Cardiac muscle cell (in vitro differentiated cells and primary cell): ENCODE results near the gene LRRC4C. TPM values are rescaled to one million over a fixed set of nuclear protein-coding genes. Genes with fewer than 3 reads are reported as not detected.
A peak's percentile ranks its signal among the peaks of the same experiment; 100 is the strongest.

Experiments
- DNase-seq, 2 donors: peaks; one replicate each; pipeline versions ENCODE4 v3.0.0 to v3.0.0-alpha.2; 2010 to 2017; ENCODE audit warnings: low read depth in 1 of 2, low spot score in 1 of 2
- H3K27ac ChIP-seq: fragments of 200-600 bp; sonication (generic); 2 replicates; pipeline ENCODE4 v1.5.1; 2016
- H3K27me3 ChIP-seq: fragments of 200-600 bp; sonication (generic); 2 replicates; pipeline ENCODE4 v1.6.0; 2016; ENCODE audit warnings: control low read depth
- H3K36me3 ChIP-seq: fragments of 200-600 bp; sonication (generic); 2 replicates; pipeline ENCODE4 v1.5.1; 2016; ENCODE audit warnings: control low read depth
- H3K4me1 ChIP-seq: fragments of 200-600 bp; sonication (generic); 2 replicates; pipeline ENCODE4 v1.8.1; 2017; ENCODE audit warnings: low read depth, mild to moderate bottlenecking, mixed run types
- H3K4me3 ChIP-seq: fragments of 200-600 bp; sonication (generic); 2 replicates; pipeline ENCODE4 v1.5.1; 2016; ENCODE audit warnings: mild to moderate bottlenecking
- H3K9me3 ChIP-seq: fragments of 200-600 bp; sonication (generic); 2 replicates; pipeline ENCODE4 v1.5.1; 2017; ENCODE audit warnings: low read depth, mild to moderate bottlenecking, control low read depth
- polyA plus RNA-seq: library from polyadenylated mRNA; unstranded; fragments of >200 nt; fragmentation: Nextera tagmentation; extraction: Ambion mirVana; gene quantifications from 2 replicates; pipeline ENCODE4 v1.2.1, GENCODE V29; 2016
- total RNA-seq: library from RNA; depleted of rRNA; stranded (reverse); fragments of >200 nt; gene quantifications from 2 replicates; pipeline ENCODE4 v1.2.3, GENCODE V29; 2016
- TF ChIP-seq, protein P1 (sequence below): IDR thresholded peaks from 2 replicates; pipeline ENCODE4 v1.5.1; 2012; ENCODE audit warnings: low read depth, mild to moderate bottlenecking, low read length

Gene LRRC4C
- total and polyA plus RNA-seq, 2 experiments from 2014 or later = 0.66 to 0.77 TPM

DNA sequence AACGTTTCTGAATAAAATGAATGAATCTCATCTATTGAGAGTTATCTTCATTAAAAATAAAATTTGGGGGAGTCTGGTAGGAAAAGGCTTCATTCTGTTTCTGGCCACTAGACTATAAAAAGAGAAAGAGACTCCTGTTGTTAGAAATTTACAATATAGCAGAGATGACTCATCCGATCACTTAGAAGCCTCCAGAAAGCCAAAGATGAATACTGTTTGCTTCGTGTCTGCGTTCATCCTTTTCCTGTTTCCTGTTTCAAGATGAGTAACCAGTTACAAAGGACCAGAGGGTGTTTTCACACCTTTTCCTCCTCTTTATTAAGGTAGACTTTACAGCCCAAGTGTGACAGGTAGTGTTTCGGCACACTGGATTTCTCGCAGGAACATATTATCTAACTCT, 1120.7 kb downstream of the LRRC4C start:
- H3K4me3 ChIP-seq = no peak overlapping the region
- no peaks in the 10 kb centered on the region for H3K27me3 ChIP-seq
- peak in 1 of 2 donors; percentile 21 for DNase-seq
- no peaks in the 10 kb centered on the region for H3K36me3 ChIP-seq
- no peaks in the 10 kb centered on the region for H3K4me1 ChIP-seq
- H3K9me3 ChIP-seq = no peaks in the 10 kb centered on the region
- TF ChIP-seq, protein P1, sequence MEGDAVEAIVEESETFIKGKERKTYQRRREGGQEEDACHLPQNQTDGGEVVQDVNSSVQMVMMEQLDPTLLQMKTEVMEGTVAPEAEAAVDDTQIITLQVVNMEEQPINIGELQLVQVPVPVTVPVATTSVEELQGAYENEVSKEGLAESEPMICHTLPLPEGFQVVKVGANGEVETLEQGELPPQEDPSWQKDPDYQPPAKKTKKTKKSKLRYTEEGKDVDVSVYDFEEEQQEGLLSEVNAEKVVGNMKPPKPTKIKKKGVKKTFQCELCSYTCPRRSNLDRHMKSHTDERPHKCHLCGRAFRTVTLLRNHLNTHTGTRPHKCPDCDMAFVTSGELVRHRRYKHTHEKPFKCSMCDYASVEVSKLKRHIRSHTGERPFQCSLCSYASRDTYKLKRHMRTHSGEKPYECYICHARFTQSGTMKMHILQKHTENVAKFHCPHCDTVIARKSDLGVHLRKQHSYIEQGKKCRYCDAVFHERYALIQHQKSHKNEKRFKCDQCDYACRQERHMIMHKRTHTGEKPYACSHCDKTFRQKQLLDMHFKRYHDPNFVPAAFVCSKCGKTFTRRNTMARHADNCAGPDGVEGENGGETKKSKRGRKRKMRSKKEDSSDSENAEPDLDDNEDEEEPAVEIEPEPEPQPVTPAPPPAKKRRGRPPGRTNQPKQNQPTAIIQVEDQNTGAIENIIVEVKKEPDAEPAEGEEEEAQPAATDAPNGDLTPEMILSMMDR = no peak
- no peak overlapping the region for H3K27ac ChIP-seq

DNA sequence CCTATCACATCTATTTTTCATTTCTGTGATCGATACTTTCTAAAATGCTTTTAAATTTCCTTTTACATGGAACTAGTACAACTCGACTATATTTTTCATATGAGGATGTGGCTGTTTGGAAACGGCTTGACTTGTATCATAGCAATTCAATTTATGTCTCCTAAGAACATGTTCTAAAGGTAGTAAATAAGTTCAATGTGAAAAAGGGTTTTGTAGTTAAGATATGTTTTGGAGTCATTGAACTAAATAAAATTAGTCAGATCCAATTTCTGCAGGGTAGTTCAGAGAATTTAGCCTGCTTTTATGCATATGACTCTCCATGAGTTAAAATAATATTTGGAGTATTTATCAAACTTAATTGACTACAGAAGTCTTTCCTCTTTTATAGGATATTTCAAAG, 1121.4 kb downstream of the LRRC4C start:
- TF ChIP-seq, protein P1 = no peak
- Histone ChIP-seq H3K4me3 (no peak overlapping the region), H3K9me3 (no peaks in the 10 kb centered on the region), H3K4me1 (no peaks in the 10 kb centered on the region), H3K36me3 (no peaks in the 10 kb centered on the region), H3K27me3 (no peaks in the 10 kb centered on the region), H3K27ac (no peak overlapping the region)
- no peak for DNase-seq

DNA sequence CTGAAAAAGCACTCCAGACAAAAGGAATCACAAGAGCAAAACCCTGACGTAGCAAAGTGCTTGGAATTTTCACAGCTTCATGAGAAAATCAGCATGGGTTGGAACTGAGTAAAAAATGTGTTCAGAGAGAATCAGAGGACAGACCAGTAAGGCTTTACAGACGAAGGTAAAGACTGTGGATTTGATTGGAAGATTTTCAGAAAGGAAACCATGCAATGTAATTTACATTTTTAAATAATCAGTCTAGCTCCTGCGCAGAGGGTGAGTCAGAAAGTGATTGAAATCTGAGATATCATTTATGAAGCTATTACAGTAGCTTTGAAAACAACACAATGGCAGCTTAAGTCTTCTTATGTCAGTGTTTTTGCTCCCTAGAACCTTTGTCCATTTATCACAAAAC, 1122.3 kb downstream of the LRRC4C start:
- Histone ChIP-seq H3K4me3 (no peak overlapping the region), H3K27me3 (no peaks in the 10 kb centered on the region), H3K4me1 (no peaks in the 10 kb centered on the region), H3K9me3 (no peaks in the 10 kb centered on the region), H3K36me3 (no peaks in the 10 kb centered on the region), H3K27ac (no peak overlapping the region)
- DNase-seq = peak in 1 of 2 donors; percentile 1
- TF ChIP-seq, protein P1 = no peak

DNA sequence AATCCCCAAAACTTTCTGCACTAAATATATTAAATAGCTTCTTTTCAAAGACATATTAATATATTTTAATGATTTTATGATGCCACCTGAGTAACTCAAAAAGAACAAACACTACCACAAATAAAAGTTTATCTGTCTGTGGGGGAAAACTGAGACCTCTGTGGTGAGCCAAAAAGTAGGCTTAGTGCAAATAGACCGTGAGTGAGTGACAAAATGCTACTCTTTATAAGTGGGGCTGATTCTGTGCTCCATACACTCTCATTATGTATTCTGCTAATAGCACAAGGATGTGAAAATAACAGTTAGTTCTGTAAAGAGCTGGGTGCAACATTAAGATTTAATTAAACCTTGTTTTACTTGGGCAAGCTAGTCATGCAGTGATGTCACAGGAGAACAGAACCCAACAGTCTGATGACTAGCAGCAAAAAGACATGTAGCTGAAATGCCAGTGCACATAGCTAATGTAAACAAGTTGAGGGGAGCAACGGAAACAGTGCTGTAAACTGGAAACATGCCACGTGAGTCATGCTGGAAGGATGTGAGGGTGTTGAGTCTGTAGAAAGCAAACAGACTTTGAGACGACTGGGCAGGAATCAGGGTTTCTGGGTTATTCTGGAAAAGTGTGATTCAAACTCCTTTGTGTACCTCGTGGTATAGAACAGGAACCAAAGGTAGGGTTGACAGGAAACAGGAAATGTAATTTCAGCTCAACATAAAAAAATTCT, 1130.4 kb downstream of the LRRC4C start:
- peak in 1 of 2 donors; percentile 99 for DNase-seq
- H3K27ac ChIP-seq = no peak overlapping the region

DNA sequence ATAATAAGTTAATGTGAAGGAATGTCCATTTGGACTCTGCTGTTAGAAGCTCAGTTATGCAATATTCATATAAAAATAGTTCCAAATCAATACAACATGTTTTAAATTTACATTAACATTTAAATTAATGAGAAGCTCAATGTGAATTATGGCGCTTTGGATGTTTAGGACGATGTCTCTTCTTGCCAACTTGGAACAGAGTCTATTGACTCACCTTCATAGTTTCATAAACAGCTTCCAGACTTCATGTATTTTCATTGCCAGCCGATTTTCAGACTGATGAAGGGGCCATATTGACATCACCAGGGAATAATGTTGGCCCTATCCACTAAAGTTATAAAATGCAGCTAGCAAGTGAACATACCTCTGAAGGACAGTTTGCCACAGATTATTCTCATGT, 1136.2 kb downstream of the LRRC4C start:
- Histone ChIP-seq H3K4me1 (no peaks in the 10 kb centered on the region), H3K4me3 (no peak overlapping the region), H3K27me3 (no peaks in the 10 kb centered on the region), H3K9me3 (no peaks in the 10 kb centered on the region), H3K36me3 (no peaks in the 10 kb centered on the region), H3K27ac (no peak overlapping the region)
- TF ChIP-seq, protein P1 = no peak
- DNase-seq = no peak

More for the DNA sequence above, 1130.4 kb downstream of the LRRC4C start:
- no peaks in the 10 kb centered on the region for H3K27me3 ChIP-seq
- H3K4me1 ChIP-seq = no peaks in the 10 kb centered on the region
- no peaks in the 10 kb centered on the region for H3K36me3 ChIP-seq
- TF ChIP-seq, protein P1 = no peak
- H3K4me3 ChIP-seq = no peak overlapping the region
- no peaks in the 10 kb centered on the region for H3K9me3 ChIP-seq
